GM12878 (cell line): ENCODE measurements around the gene SLX4.

Experiments used
- CTCF ChIP-seq, 3 experiments: IDR thresholded peaks in 2 of 3; conservative IDR thresholded peaks in 1 of 3; 2 replicates each; pipeline ENCODE4 v1.5.1; 2011; ENCODE audit warnings: low read depth in 3 of 3, low read length in 3 of 3, mild to moderate bottlenecking in 3 of 3, control low read depth in 2 of 3, moderate library complexity in 2 of 3, inconsistent platforms in 1 of 3, mixed read lengths in 1 of 3; ENCODE audit not compliant: control insufficient read depth in 2 of 3, insufficient read depth in 1 of 3; ENCODE audit errors: extremely low read depth in 1 of 3
- EP300 ChIP-seq, 2 experiments: fragments of 150-350 bp in 1 of 2; IDR thresholded peaks; 2 replicates each; pipeline ENCODE4 v1.6.1; 2011 to 2012; ENCODE audit warnings: low read depth in 2 of 2, low read length in 2 of 2, borderline replicate concordance in 1 of 2, improper control_type of control experiment in 1 of 2, inconsistent platforms in 1 of 2; ENCODE audit not compliant: control insufficient read depth in 1 of 2
- EZH2 ChIP-seq: IDR thresholded peaks from 2 replicates; pipeline ENCODE4 v1.6.1; 2012; ENCODE audit warnings: low read depth, mild to moderate bottlenecking, control low read depth, inconsistent platforms, low read length, borderline replicate concordance; ENCODE audit not compliant: control insufficient read depth
- GABPA ChIP-seq: IDR thresholded peaks from 2 replicates; pipeline ENCODE4 v1.6.1; 2014; ENCODE audit warnings: antibody characterized with exemption, low read depth, mild to moderate bottlenecking, inconsistent platforms
- NR2F1 ChIP-seq: fragments of 450-650 bp; conservative IDR thresholded peaks from 2 replicates; pipeline ENCODE4 v1.6.1; 2017; ENCODE audit warnings: mild to moderate bottlenecking
- POLR2A ChIP-seq: IDR thresholded peaks from 2 replicates; pipeline ENCODE4 v1.6.1; 2011; ENCODE audit warnings: low read depth, mild to moderate bottlenecking, low read length
- POLR2AphosphoS5 ChIP-seq: IDR thresholded peaks from 2 replicates; pipeline ENCODE4 v1.6.1; 2011; ENCODE audit warnings: mild to moderate bottlenecking, low read length, inconsistent platforms
- TF ChIP-seq, protein P1 (sequence below): fragments of 450-650 bp; formaldehyde crosslinking; IDR thresholded peaks from 2 replicates; pipeline ENCODE4 v1.4.0; 2022; ENCODE audit warnings: mild to moderate bottlenecking, moderate library complexity

DNA sequence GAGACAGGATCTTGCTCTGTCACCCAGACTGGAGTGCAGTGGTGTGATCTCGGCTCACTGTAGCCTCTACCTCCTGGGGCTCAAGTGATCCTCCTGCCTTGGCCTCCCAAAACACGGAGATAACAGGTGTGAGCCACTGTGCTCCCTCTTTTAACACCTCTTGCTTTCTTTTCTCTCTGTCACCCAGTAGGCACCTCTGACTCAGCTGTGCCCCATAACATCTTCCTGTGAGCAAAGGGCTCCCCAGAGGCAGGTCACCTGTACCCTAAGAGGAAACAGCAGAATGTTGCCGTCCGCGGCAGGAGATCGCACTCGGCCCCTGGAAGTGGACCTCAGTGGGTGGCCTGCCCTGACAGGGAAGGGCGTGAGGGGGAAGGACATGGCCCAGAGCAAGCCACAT lies 33.3 kb downstream of the SLX4 start:
- TF ChIP-seq NR2F1, result no peak
- TF ChIP-seq EZH2, result no peak
- no peak for TF ChIP-seq CTCF (IDR thresholded peaks at IDR 0.05 in 2 of 3, conservative IDR thresholded peaks at IDR 0.05 in 1 of 3; ENCODE audit: control insufficient read depth in 2 of 3, extremely low read depth in 1 of 3, insufficient read depth in 1 of 3, low read depth in 3 of 3, low read length in 3 of 3)
- TF ChIP-seq, protein P1, sequence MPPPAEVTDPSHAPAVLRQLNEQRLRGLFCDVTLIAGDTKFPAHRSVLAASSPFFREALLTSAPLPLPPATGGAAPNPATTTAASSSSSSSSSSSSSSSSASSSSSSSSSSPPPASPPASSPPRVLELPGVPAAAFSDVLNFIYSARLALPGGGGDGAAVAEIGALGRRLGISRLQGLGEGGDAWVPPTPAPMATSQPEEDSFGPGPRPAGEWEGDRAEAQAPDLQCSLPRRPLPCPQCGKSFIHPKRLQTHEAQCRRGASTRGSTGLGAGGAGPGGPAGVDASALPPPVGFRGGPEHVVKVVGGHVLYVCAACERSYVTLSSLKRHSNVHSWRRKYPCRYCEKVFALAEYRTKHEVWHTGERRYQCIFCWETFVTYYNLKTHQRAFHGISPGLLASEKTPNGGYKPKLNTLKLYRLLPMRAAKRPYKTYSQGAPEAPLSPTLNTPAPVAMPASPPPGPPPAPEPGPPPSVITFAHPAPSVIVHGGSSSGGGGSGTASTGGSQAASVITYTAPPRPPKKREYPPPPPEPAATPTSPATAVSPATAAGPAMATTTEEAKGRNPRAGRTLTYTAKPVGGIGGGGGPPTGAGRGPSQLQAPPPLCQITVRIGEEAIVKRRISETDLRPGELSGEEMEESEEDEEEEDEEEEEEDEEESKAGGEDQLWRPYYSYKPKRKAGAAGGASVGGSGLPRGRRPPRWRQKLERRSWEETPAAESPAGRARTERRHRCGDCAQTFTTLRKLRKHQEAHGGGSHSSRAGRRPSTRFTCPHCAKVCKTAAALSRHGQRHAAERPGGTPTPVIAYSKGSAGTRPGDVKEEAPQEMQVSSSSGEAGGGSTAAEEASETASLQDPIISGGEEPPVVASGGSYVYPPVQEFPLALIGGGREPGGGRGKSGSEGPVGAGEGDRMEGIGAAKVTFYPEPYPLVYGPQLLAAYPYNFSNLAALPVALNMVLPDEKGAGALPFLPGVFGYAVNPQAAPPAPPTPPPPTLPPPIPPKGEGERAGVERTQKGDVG (CRISPR knock-in tag), result no peak
- no peak for TF ChIP-seq EP300 (IDR thresholded peaks at IDR 0.05; ENCODE audit: borderline replicate concordance in 1 of 2, control insufficient read depth in 1 of 2, low read depth in 2 of 2, low read length in 2 of 2)
- no peak for TF ChIP-seq GABPA
- TF ChIP-seq POLR2A, result no peak
- TF ChIP-seq POLR2AphosphoS5, result no peak
